ENCODE results near the gene IFNL2.

DNA sequence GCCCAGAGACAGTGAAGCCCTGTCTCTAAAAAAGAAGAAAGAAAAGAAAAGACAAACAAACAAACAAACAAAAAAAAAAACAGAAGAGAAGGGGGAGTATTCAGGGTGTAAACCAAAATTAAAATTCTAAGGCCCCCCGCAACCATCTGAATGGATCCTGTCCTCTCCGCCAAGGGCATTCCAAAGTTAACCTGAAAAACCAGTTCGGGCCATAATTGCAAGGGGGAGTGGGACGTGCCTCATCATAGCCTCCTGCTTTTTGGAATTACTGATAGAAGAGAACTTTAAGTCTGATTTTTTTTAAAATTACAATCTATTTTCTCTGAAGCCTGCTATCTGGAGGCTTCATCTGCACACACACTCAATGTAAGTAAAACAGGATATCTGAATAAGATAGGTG, 5.7 kb upstream of the IFNL2 start:
- TF ChIP-seq, protein P1, sequence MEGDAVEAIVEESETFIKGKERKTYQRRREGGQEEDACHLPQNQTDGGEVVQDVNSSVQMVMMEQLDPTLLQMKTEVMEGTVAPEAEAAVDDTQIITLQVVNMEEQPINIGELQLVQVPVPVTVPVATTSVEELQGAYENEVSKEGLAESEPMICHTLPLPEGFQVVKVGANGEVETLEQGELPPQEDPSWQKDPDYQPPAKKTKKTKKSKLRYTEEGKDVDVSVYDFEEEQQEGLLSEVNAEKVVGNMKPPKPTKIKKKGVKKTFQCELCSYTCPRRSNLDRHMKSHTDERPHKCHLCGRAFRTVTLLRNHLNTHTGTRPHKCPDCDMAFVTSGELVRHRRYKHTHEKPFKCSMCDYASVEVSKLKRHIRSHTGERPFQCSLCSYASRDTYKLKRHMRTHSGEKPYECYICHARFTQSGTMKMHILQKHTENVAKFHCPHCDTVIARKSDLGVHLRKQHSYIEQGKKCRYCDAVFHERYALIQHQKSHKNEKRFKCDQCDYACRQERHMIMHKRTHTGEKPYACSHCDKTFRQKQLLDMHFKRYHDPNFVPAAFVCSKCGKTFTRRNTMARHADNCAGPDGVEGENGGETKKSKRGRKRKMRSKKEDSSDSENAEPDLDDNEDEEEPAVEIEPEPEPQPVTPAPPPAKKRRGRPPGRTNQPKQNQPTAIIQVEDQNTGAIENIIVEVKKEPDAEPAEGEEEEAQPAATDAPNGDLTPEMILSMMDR (IDR thresholded peaks at IDR 0.05): no peak
- TF ChIP-seq EP300 (IDR thresholded peaks at IDR 0.05) (no peak), POLR2AphosphoS5 (IDR thresholded peaks at IDR 0.05) (no peak)
